ENCODE data around the gene GPS1.

The GPS1 gene

GRCh38 chr17:82007228-82007494, 44.5 kb upstream of the GPS1 start:
- no peak overlapping the region for H3K4me3 ChIP-seq (replicated peaks in 1 of 2; ENCODE audit: low read depth in 2 of 2, low read length in 2 of 2)
- no peak for TF ChIP-seq CTCF (IDR thresholded peaks at IDR 0.05; ENCODE audit: low read depth, low read length)
- no peak for DNase-seq (ENCODE audit: low read depth in 2 of 2)

DNA sequence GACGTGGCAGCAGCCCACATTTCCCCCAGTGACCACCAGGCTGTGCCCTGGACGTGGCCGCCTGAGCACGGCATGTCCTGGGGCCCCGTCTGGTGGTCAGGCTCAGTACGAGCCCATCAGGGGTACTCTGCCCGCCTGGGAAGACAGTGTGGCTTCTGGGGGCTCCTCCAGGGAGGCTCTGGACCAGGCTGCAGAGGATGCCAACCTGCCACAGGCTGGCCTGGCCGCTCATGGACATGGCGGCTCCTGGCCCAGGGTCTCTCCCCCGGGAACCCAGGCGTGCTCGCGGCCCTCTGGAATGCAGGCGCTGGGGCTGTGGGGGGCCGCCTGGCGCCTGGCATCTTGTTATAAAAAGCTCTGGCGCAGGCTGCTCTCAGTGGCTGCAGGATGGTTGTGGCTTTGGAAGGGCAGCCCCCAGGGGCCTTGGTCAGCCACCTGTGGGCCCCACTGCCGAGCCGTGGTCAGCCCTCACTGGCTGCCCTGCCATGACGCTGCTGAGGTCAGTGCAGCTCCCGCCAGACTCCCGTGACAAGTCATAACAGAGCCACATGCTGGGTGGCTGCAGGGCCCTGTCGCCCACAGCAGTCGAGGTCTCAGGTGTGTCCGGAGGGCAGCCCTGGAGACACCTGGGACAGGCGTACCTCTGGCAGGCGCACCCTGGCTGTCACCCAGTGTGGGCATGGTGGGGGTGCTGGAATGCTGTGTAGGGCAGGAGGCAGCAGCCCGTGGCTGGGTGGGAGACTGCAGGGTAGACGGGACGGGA, 44.0 kb upstream of the GPS1 start:
- DNase-seq (ENCODE audit: low read depth in 2 of 2): no peak
- H3K4me3 ChIP-seq (replicated peaks in 1 of 2; ENCODE audit: low read depth in 2 of 2, low read length in 2 of 2): no peak overlapping the region
- TF ChIP-seq CTCF (IDR thresholded peaks at IDR 0.05; ENCODE audit: low read depth, low read length): no peak

- TF ChIP-seq CTCF (IDR thresholded peaks at IDR 0.05; ENCODE audit: low read depth, low read length): no peak
- no peak overlapping the region for H3K4me3 ChIP-seq (replicated peaks in 1 of 2; ENCODE audit: low read depth in 2 of 2, low read length in 2 of 2)
- DNase-seq (ENCODE audit: low read depth in 2 of 2): no peak
These were observed 43.3 kb upstream of the GPS1 start for GRCh38 chr17:82008258-82008940.

DNA sequence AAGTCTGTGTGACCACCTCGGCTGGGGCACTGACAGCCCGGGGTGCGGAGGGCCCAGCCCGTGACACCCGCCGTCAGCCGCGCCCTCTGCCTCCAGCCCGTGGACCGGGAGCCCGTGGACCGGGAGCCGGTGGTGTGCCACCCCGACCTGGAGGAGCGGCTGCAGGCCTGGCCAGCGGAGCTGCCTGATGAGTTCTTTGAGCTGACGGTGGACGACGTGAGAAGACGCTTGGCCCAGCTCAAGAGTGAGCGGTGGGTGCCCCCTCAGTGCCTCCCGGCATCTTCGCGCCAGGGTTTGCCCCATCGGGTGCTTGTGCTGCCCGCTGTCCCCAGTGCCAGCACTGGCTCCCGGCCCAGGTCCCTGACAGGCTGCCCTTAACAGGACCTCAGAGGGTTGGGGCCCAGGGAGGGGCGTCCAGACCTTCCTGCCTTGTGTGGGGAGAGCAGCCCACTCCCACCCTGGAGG, 42.7 kb upstream of the GPS1 start:
- H3K4me3 ChIP-seq (replicated peaks in 1 of 2; ENCODE audit: low read depth in 2 of 2, low read length in 2 of 2): no peak overlapping the region
- DNase-seq (ENCODE audit: low read depth in 2 of 2): no peak
- TF ChIP-seq CTCF (IDR thresholded peaks at IDR 0.05; ENCODE audit: low read depth, low read length): no peak

DNA sequence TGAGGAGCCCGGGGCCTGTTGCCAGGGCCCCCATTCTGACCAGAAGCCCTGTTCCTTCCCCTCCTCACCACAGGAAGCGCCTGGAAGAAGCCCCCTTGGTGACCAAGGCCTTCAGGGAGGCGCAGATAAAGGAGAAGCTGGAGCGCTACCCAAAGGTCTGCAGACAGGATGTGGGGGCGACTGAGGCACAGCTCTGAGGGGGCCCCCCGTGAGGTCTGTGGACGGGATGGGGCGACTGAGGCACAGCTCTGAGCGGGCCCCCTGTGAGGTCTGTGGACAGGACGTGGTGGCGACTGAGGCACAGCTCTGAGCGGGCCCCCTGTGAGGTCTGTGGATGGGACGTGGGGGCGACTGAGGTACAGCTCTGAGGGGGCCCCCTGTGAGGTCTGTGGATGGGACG, 42.3 kb upstream of the GPS1 start:
- H3K4me3 ChIP-seq (replicated peaks in 1 of 2; ENCODE audit: low read depth in 2 of 2, low read length in 2 of 2): no peak overlapping the region
- no peak for DNase-seq (ENCODE audit: low read depth in 2 of 2)
- no peak for TF ChIP-seq CTCF (IDR thresholded peaks at IDR 0.05; ENCODE audit: low read depth, low read length)

GRCh38 chr17:82010575-82011525, 40.8 kb upstream of the GPS1 start:
- TF ChIP-seq CTCF (IDR thresholded peaks at IDR 0.05; ENCODE audit: low read depth, low read length): no peak
- DNase-seq (ENCODE audit: low read depth in 2 of 2): no peak
- H3K4me3 ChIP-seq (replicated peaks in 1 of 2; ENCODE audit: low read depth in 2 of 2, low read length in 2 of 2): no peak overlapping the region

Measured in cardiac fibroblast (primary cell).